SK-N-SH (cell line): Measurements from ENCODE around the gene SMPDL3B. TPM values are rescaled to one million over a fixed set of nuclear protein-coding genes. Genes with fewer than 3 reads are reported as not detected.

Source experiments
- CTCF ChIA-PET: fragments of 300-600, 350-600 bp; formaldehyde crosslinking; extraction: SDS; loops from one replicate; lab custom pipeline; 2021; lab: Yijun Ruan, JAX
- POLR2A ChIA-PET: fragments of 350-600 bp; sonication (Branson Sonifier 250); formaldehyde crosslinking; extraction: SDS; loops from one replicate; lab custom pipeline; 2020; ENCODE audit warnings: antibody characterized with exemption, inconsistent platforms; lab: Yijun Ruan, JAX
- DNase-seq: peaks from one replicate; pipeline ENCODE4 v3.0.0; 2012
- H2AFZ ChIP-seq: fragments of 200-600 bp; sonication (generic); 2 replicates; pipeline ENCODE4 v1.8.1; 2016; ENCODE audit warnings: antibody characterized with exemption, mild to moderate bottlenecking, low read depth
- H3F3A ChIP-seq: fragments of 200-600 bp; sonication (generic); replicated peaks from 2 replicates; pipeline ENCODE3; 2016; ENCODE audit warnings: antibody characterized with exemption, mild to moderate bottlenecking; ENCODE audit not compliant: insufficient read depth
- H3K27ac ChIP-seq, 2 experiments: fragments of 200-500 bp in 1 of 2; fragments of 200-600 bp in 1 of 2; sonication (Bioruptor generic) in 1 of 2; sonication (generic), shearing (Covaris generic) in 1 of 2; 2 replicates each; pipeline versions ENCODE4 v1.5.1 to v1.6.1; 2014 to 2016; ENCODE audit warnings: low read depth in 2 of 2, inconsistent platforms in 1 of 2, low read length in 1 of 2, mild to moderate bottlenecking in 1 of 2, mixed read lengths in 1 of 2
- H3K27me3 ChIP-seq: fragments of 200-600 bp; sonication (generic), shearing (Covaris generic); 2 replicates; pipeline ENCODE4 v1.6.1; 2016; ENCODE audit warnings: mixed run types; ENCODE audit not compliant: insufficient read depth
- H3K36me3 ChIP-seq, 2 experiments: fragments of 200-500 bp in 1 of 2; fragments of 200-600 bp in 1 of 2; sonication (Bioruptor generic) in 1 of 2; sonication (generic) in 1 of 2; replicated peaks in 1 of 2; 2 replicates each; pipeline versions ENCODE3 to v1.5.1; 2014 to 2016; ENCODE audit warnings: low read length in 1 of 2, mild to moderate bottlenecking in 1 of 2; ENCODE audit not compliant: insufficient read depth in 2 of 2, control insufficient read depth in 1 of 2
- H3K4me1 ChIP-seq, 2 experiments: fragments of 200-500 bp in 1 of 2; fragments of 200-600 bp in 1 of 2; sonication (Bioruptor generic) in 1 of 2; sonication (generic), shearing (Covaris generic) in 1 of 2; 2 replicates each; pipeline versions ENCODE4 v1.5.1 to v1.6.1; 2014 to 2016; ENCODE audit warnings: low read depth in 1 of 2, low read length in 1 of 2, mixed run types in 1 of 2; ENCODE audit not compliant: insufficient read depth in 2 of 2, control insufficient read depth in 1 of 2
- H3K4me2 ChIP-seq: fragments of 200-600 bp; sonication (generic), shearing (Covaris generic); 2 replicates; pipeline ENCODE4 v1.6.1; 2017; ENCODE audit warnings: mixed run types
- H3K4me3 ChIP-seq, 2 experiments: fragments of 200-500 bp in 1 of 2; fragments of 200-600 bp in 1 of 2; sonication (Bioruptor generic) in 1 of 2; sonication (generic), shearing (Covaris generic) in 1 of 2; 2 replicates each; pipeline versions ENCODE4 v1.5.1 to v1.8.1; 2014 to 2016; ENCODE audit warnings: low read depth in 2 of 2, inconsistent platforms in 1 of 2, low read length in 1 of 2, mild to moderate bottlenecking in 1 of 2, mixed read lengths in 1 of 2, moderate library complexity in 1 of 2
- H3K79me2 ChIP-seq: fragments of 200-600 bp; sonication (generic); 2 replicates; pipeline ENCODE4 v1.8.1; 2017; ENCODE audit warnings: mild to moderate bottlenecking; ENCODE audit not compliant: insufficient read depth
- H3K9ac ChIP-seq: fragments of 200-600 bp; sonication (generic); 2 replicates; pipeline ENCODE4 v1.6.1; 2017; ENCODE audit warnings: mixed run types
- H3K9me2 ChIP-seq: fragments of 200-600 bp; sonication (generic); 2 replicates; pipeline ENCODE4 v1.6.1; 2017; ENCODE audit warnings: mixed run types
- H3K9me3 ChIP-seq: fragments of 200-600 bp; sonication (generic); 2 replicates; pipeline ENCODE4 v1.6.1; 2017; ENCODE audit warnings: mixed run types, mild to moderate bottlenecking, moderate library complexity
- H4K20me1 ChIP-seq: fragments of 200-600 bp; sonication (generic); 2 replicates; pipeline ENCODE4 v1.6.1; 2017; ENCODE audit warnings: mild to moderate bottlenecking, mixed run types; ENCODE audit not compliant: insufficient read depth
- EP300 ChIP-seq, 2 experiments: IDR thresholded peaks; 2 replicates each; pipeline versions ENCODE4 v1.4.0 to v1.6.1; 2012; ENCODE audit warnings: borderline replicate concordance in 1 of 2, low read depth in 1 of 2, low read length in 1 of 2
- FOSL2 ChIP-seq: IDR thresholded peaks from 2 replicates; pipeline ENCODE4 v1.4.0; 2012; ENCODE audit warnings: low read depth, mild to moderate bottlenecking, moderate library complexity, borderline replicate concordance
- FOXJ3 ChIP-seq: sonication (generic); formaldehyde crosslinking; IDR thresholded peaks from 2 replicates; pipeline ENCODE4 v1.5.1; 2020; ENCODE audit warnings: mild to moderate bottlenecking, missing genetic modification reagents
- GABPA ChIP-seq: IDR thresholded peaks from 2 replicates; pipeline ENCODE4 v1.4.0; 2012; ENCODE audit warnings: low read depth, mild to moderate bottlenecking
- GATA2 ChIP-seq: sonication (generic); formaldehyde crosslinking; IDR thresholded peaks from 2 replicates; pipeline ENCODE4 v1.5.0; 2020; ENCODE audit warnings: mild to moderate bottlenecking, missing genetic modification reagents
- IRF3 ChIP-seq: fragments of 150-350 bp; IDR thresholded peaks from 2 replicates; pipeline ENCODE4 v1.6.1; 2016; ENCODE audit warnings: mild to moderate bottlenecking, low read depth, low read length
- MAX ChIP-seq: IDR thresholded peaks from 2 replicates; pipeline ENCODE4 v1.4.0; 2012; ENCODE audit warnings: low read depth
- MEF2A ChIP-seq: IDR thresholded peaks from 2 replicates; pipeline ENCODE4 v1.4.0; 2012; ENCODE audit warnings: low read depth, borderline replicate concordance
- MXI1 ChIP-seq: IDR thresholded peaks from 2 replicates; pipeline ENCODE4 v1.6.1; 2012; ENCODE audit warnings: mild to moderate bottlenecking, low read depth, low read length, improper control_type of control experiment
- NFIC ChIP-seq: IDR thresholded peaks from 2 replicates; pipeline ENCODE4 v1.4.0; 2012; ENCODE audit warnings: borderline replicate concordance
- PBX3 ChIP-seq: IDR thresholded peaks from 2 replicates; pipeline ENCODE4; 2012
- REST ChIP-seq: IDR thresholded peaks from 2 replicates; pipeline ENCODE4 v1.6.1; 2012; ENCODE audit warnings: mild to moderate bottlenecking, low read depth, low read length, moderate library complexity
- RXRA ChIP-seq: IDR thresholded peaks from 2 replicates; pipeline ENCODE4 v1.4.0; 2012; ENCODE audit warnings: low read depth, mild to moderate bottlenecking, borderline replicate concordance
- SMC3 ChIP-seq: IDR thresholded peaks from 2 replicates; pipeline ENCODE4 v1.6.1; 2012; ENCODE audit warnings: low read depth, low read length, improper control_type of control experiment
- TAF1 ChIP-seq: IDR thresholded peaks from 2 replicates; pipeline ENCODE4 v1.6.1; 2012; ENCODE audit warnings: low read depth, mild to moderate bottlenecking, low read length, moderate library complexity, borderline replicate concordance
- TCF12 ChIP-seq: IDR thresholded peaks from 2 replicates; pipeline ENCODE4 v1.4.0; 2012
- TEAD4 ChIP-seq: IDR thresholded peaks from 2 replicates; pipeline ENCODE4 v1.4.0; 2012; ENCODE audit warnings: mild to moderate bottlenecking, borderline replicate concordance; ENCODE audit not compliant: insufficient read depth
- USF1 ChIP-seq: IDR thresholded peaks from 2 replicates; pipeline ENCODE4 v1.4.0; 2012; ENCODE audit warnings: low read depth, borderline replicate concordance
- USF2 ChIP-seq: fragments of 150-350 bp; IDR thresholded peaks from 2 replicates; pipeline ENCODE4 v1.6.1; 2017; ENCODE audit warnings: antibody characterized with exemption, low read length, low read depth, borderline replicate concordance
- WGBS: methylation state at CpG from one replicate; pipeline ENCODE4 v1.1.6; 2017; ENCODE audit warnings: low lambda C conversion rate; 5-methylcytosine and 5-hydroxymethylcytosine counted together
- polyA plus RNA-seq, 3 experiments: library from polyadenylated mRNA; depleted of rRNA; stranded (reverse); fragments of >200 nt; gene quantifications; 2 replicates each; pipeline ENCODE4 v1.2.3, GENCODE V29; 2012

SMPDL3B gene
- polyA plus RNA-seq, 1 of the 3 experiments (the other 2 are of a cell fraction), result 0.95 TPM

GRCh38 chr1:27886744-27887143 lies 48.1 kb upstream of the SMPDL3B start:
- Histone ChIP-seq H3K4me1 (no peaks in the 10 kb centered on the region), H3K9ac (no peak overlapping the region), H3K9me3 (no peaks in the 10 kb centered on the region), H3K27me3 (no peaks in the 10 kb centered on the region), H3K36me3 (peaks cover 9 to 15% of the 10 kb centered on the region in 2 experiments), H4K20me1 (no peaks in the 10 kb centered on the region), H2AFZ (no peak overlapping the region), H3K4me2 (no peak overlapping the region), H3K79me2 (no peaks in the 10 kb centered on the region), H3F3A (no peaks in the 10 kb centered on the region), H3K27ac (no peak overlapping the region), H3K4me3 (no peak overlapping the region), H3K9me2 (no peaks in the 10 kb centered on the region)
- no peak for TF ChIP-seq FOXJ3 (CRISPR knock-in tag)
- no peak for TF ChIP-seq IRF3
- TF ChIP-seq TAF1, result no peak
- no peak for TF ChIP-seq USF2
- no peak for TF ChIP-seq REST
- no peak for TF ChIP-seq RXRA
- no peak for TF ChIP-seq EP300 (IDR thresholded peaks at IDR 0.05; ENCODE audit: borderline replicate concordance in 1 of 2, low read depth in 1 of 2, low read length in 1 of 2)
- ChIA-PET CTCF (interaction anchor here (0.8 to 1.0 kb wide), 2 partner anchors 29 kb away, joined by 4 read pairs; no protein-coding TSS in a partner anchor), POLR2A (no interaction called here)
- DNase-seq, result no peak
- 87% methylated on average over 3 of the region's 3 CpGs for WGBS

GRCh38 chr1:27887215-27888021 lies 47.4 kb upstream of the SMPDL3B start:
- DNase-seq, result no peak
- ChIA-PET CTCF (interaction anchor here (0.8 to 0.9 kb wide), 2 partner anchors 29 to 30 kb away, joined by 3 to 4 read pairs; no protein-coding TSS in a partner anchor), POLR2A (no interaction called here)
- Histone ChIP-seq H3K4me1 (no peaks in the 10 kb centered on the region), H3K79me2 (no peaks in the 10 kb centered on the region), H3F3A (no peaks in the 10 kb centered on the region), H3K4me3 (no peak overlapping the region), H3K27ac (no peak overlapping the region), H4K20me1 (no peaks in the 10 kb centered on the region), H3K9me3 (no peaks in the 10 kb centered on the region), H3K36me3 (peaks cover 16 to 22% of the 10 kb centered on the region in 2 experiments), H2AFZ (no peak overlapping the region), H3K27me3 (no peaks in the 10 kb centered on the region), H3K9me2 (no peaks in the 10 kb centered on the region), H3K9ac (no peak overlapping the region), H3K4me2 (no peak overlapping the region)
- 98% methylated on average over 8 of the region's 8 CpGs for WGBS
- TF ChIP-seq MEF2A (no peak), GABPA (no peak), PBX3 (no peak), TEAD4 (no peak), TCF12 (no peak), SMC3 (no peak), FOSL2 (no peak), MAX (no peak), USF1 (no peak), GATA2 (CRISPR knock-in tag) (no peak), MXI1 (no peak), NFIC (no peak)
